Stimulated activated CD4-positive, alpha-beta T cell treated with anti-CD3 and anti-CD28 coated beads, TNF-alpha, amount 100 ng/mL, for 1 hour (primary cell): ENCODE data around the gene FOXL3.

ENCODE experiments used
- DNase-seq, 3 donors: peaks; one replicate each; pipeline ENCODE4 v3.0.0-alpha.2; 2020; ENCODE audit warnings: low read depth in 3 of 3, low spot score in 1 of 3

The FOXL3 gene

GRCh38 chr7:300546-301290 is 10.7 kb downstream of the FOXL3 start:
- DNase-seq = no peak

- DNase-seq = no peak
Measured at GRCh38 chr7:301291-302053, 11.5 kb downstream of the FOXL3 start.

- no peak for DNase-seq
Measured at GRCh38 chr7:302054-302992, 12.4 kb downstream of the FOXL3 start.

GRCh38 chr7:303425-303824 is 13.5 kb downstream of the FOXL3 start:
- no peak for DNase-seq

GRCh38 chr7:303884-304573 is 14.1 kb downstream of the FOXL3 start:
- DNase-seq = no peak

- DNase-seq = no peak
Measured at GRCh38 chr7:304574-305409, 14.8 kb downstream of the FOXL3 start.

GRCh38 chr7:305410-306151 is 15.6 kb downstream of the FOXL3 start:
- DNase-seq = no peak

GRCh38 chr7:307970-308369 is 18.0 kb downstream of the FOXL3 start:
- DNase-seq = no peak

- no peak for DNase-seq
Measured at GRCh38 chr7:309586-310228, 19.7 kb downstream of the FOXL3 start.

- no peak for DNase-seq
Measured at GRCh38 chr7:311131-311680, 21.2 kb downstream of the FOXL3 start.

- no peak for DNase-seq
Measured at GRCh38 chr7:311796-312195, 21.8 kb downstream of the FOXL3 start.

GRCh38 chr7:312424-312823 is 22.5 kb downstream of the FOXL3 start:
- DNase-seq = no peak

GRCh38 chr7:314853-315252 is 24.9 kb downstream of the FOXL3 start:
- no peak for DNase-seq

- no peak for DNase-seq
Measured at GRCh38 chr7:315516-316265, 25.7 kb downstream of the FOXL3 start.

GRCh38 chr7:317643-318405 is 27.9 kb downstream of the FOXL3 start:
- DNase-seq = no peak

- DNase-seq = no peak
Measured at GRCh38 chr7:318476-318875, 28.5 kb downstream of the FOXL3 start.
